Ascending aorta (tissue), 2 donors: ENCODE results near the gene IGLL1. TPM values are rescaled to one million over a fixed set of nuclear protein-coding genes. Genes with fewer than 3 reads are reported as not detected.
A peak's percentile ranks its signal among the peaks of the same experiment; 100 is the strongest.
"Not testable (repeated sequence)": the region's sequence is repeated elsewhere in the genome, so short reads cannot be mapped to it uniquely, and the experiment has no call there.

ENCODE experiments used
- DNase-seq, 2 donors: peaks; one replicate each; pipeline ENCODE4 v3.0.0-alpha.2; 2019; ENCODE audit warnings: low spot score in 2 of 2
- H3K27ac ChIP-seq, 2 donors: fragments of 200-600 bp; sonication (generic); one replicate each; pipeline ENCODE4 v1.5.1; 2016 to 2017; ENCODE audit warnings: mild to moderate bottlenecking in 1 of 2
- H3K27me3 ChIP-seq: fragments of 200-600 bp; sonication (generic); one replicate; pipeline ENCODE4 v1.5.1; 2017
- H3K36me3 ChIP-seq, 2 donors: fragments of 200-600 bp; sonication (generic); one replicate each; pipeline ENCODE4 v1.5.1; 2016
- H3K4me1 ChIP-seq, 2 donors: fragments of 200-600 bp; sonication (generic); one replicate each; pipeline ENCODE4 v1.5.1; 2016 to 2017; ENCODE audit warnings: mild to moderate bottlenecking in 1 of 2
- H3K4me3 ChIP-seq, 2 donors: fragments of 200-600 bp; sonication (generic); one replicate each; pipeline ENCODE4 v1.5.1; 2016 to 2017; ENCODE audit warnings: mild to moderate bottlenecking in 1 of 2
- H3K9me3 ChIP-seq, 2 donors: fragments of 200-600 bp; sonication (generic); one replicate each; pipeline ENCODE4 v1.5.1; 2016
- CTCF ChIP-seq, 3 experiments: fragments of 200-600 bp in 2 of 3; fragments of 450-650 bp in 1 of 3; sonication (generic) in 2 of 3; IDR thresholded peaks; one replicate each; pipeline ENCODE4 v1.5.1; 2016 to 2019; ENCODE audit warnings: antibody characterized with exemption in 3 of 3, mild to moderate bottlenecking in 1 of 3, moderate library complexity in 1 of 3
- intact Hi-C: fragments of 100-400 bp; cut with DNase I; formaldehyde crosslinking; loops from one replicate; pipeline ENCODE4 v1.15.1; 2023
- total RNA-seq: library from RNA; depleted of rRNA; stranded (reverse); fragments of >200 nt; gene quantifications from one replicate; pipeline ENCODE4 v1.1.0, GENCODE V29; 2016

Gene IGLL1
- total RNA-seq, 1 donor from 2014 or later, result not detected

- Histone ChIP-seq H3K27ac (no peak overlapping the region), H3K9me3 (no peaks in the 10 kb centered on the region), H3K4me3 (no peak overlapping the region), H3K4me1 (peaks cover 0 to 2% of the 10 kb centered on the region in 2 donors), H3K27me3 (no peaks in the 10 kb centered on the region), H3K36me3 (no peaks in the 10 kb centered on the region)
- no peak for TF ChIP-seq CTCF (IDR thresholded peaks at IDR 0.05)
- intact Hi-C loops, result no loop called here
- peak in 1 of 2 donors; percentile 22 for DNase-seq
These were observed 17.0 kb downstream of the IGLL1 start for GRCh38 chr22:23563111-23563510.

GRCh38 chr22:23562186-23562585 lies 17.9 kb downstream of the IGLL1 start:
- no peaks in the 10 kb centered on the region for H3K27me3 ChIP-seq
- no peaks in the 10 kb centered on the region for H3K36me3 ChIP-seq
- H3K4me1 ChIP-seq, result peaks cover 0 to 2% of the 10 kb centered on the region in 2 donors
- peak in 1 of 2 donors; percentile 44 for DNase-seq
- no peaks in the 10 kb centered on the region for H3K9me3 ChIP-seq
- no peak for TF ChIP-seq CTCF (IDR thresholded peaks at IDR 0.05)
- intact Hi-C loops, result no loop called here
- H3K27ac ChIP-seq, result no peak overlapping the region
- no peak overlapping the region for H3K4me3 ChIP-seq

GRCh38 chr22:23561025-23561510 lies 19.0 kb downstream of the IGLL1 start:
- H3K4me3 ChIP-seq, H3K36me3 ChIP-seq, H3K9me3 ChIP-seq, H3K4me1 ChIP-seq, H3K27ac ChIP-seq, H3K27me3 ChIP-seq, intact Hi-C loops: not testable (repeated sequence)
- peak in 1 of 2 donors; percentile 19 for DNase-seq

GRCh38 chr22:23560215-23560614 lies 19.9 kb downstream of the IGLL1 start:
- H3K36me3 ChIP-seq, DNase-seq, H3K27me3 ChIP-seq, H3K4me3 ChIP-seq, intact Hi-C loops, H3K4me1 ChIP-seq, H3K27ac ChIP-seq, H3K9me3 ChIP-seq: not testable (repeated sequence)

GRCh38 chr22:23557467-23557866 lies 22.6 kb downstream of the IGLL1 start:
- intact Hi-C loops, result no loop called here
- Histone ChIP-seq H3K36me3 (no peaks in the 10 kb centered on the region), H3K9me3 (no peaks in the 10 kb centered on the region), H3K27me3 (no peaks in the 10 kb centered on the region), H3K4me1 (no peaks in the 10 kb centered on the region), H3K27ac (no peak overlapping the region), H3K4me3 (no peak overlapping the region)
- DNase-seq, result no peak
- TF ChIP-seq CTCF (IDR thresholded peaks at IDR 0.05), result no peak

DNA sequence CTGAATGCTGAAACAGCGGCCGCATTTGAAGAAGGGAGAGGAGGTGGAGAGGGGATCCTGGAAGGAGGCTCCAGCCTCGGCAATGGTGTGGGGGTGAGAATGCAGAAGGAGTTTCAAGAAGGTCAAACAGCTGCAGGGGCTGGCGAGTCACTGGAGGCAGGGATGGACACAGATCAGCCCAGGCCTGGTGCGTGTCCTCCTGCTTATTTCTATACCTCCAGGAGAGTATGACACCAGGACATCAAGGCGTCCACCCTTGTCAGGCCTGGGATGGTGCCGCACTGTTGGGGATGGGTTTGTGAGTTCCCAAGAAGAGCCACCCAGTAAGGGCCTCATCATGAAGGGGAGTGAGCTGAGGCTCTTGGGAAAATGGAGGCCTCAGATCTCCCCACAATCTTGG lies 23.1 kb downstream of the IGLL1 start:
- Histone ChIP-seq H3K36me3 (no peaks in the 10 kb centered on the region), H3K4me3 (no peak overlapping the region), H3K9me3 (no peaks in the 10 kb centered on the region), H3K27ac (no peak overlapping the region), H3K27me3 (no peaks in the 10 kb centered on the region), H3K4me1 (no peaks in the 10 kb centered on the region)
- intact Hi-C loops, result no loop called here
- TF ChIP-seq CTCF (IDR thresholded peaks at IDR 0.05), result no peak
- no peak for DNase-seq

DNA sequence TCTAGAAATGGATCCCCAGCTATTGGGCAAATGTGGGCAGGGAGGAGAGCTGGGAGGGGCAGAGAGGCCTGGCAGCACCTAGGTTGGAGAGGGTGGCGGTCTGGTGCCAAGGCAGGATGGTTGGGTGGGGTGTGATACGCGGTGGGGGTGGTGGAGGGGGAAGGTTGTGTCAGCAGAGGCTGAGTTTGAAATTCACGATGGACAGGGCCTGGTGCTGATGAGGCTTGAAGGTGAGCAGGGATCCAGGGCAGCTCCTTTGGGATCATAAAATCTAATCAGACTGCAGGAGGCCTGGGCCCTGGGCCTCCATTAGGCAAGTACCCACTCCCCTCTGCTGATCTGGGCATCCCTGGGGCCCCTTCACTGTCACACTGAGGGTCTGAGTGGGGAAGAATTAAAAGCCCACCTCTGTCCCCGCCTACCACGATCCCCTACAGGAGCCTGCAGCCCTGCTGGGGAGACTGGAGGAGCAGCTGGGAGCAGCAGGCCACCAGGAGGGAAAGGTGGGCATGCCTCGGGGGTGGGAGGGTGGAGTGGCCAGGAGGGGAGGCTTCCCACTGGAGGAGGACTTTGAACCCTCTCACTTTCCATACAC lies 24.0 kb downstream of the IGLL1 start:
- H3K27ac ChIP-seq, result no peak overlapping the region
- no peaks in the 10 kb centered on the region for H3K4me1 ChIP-seq
- H3K4me3 ChIP-seq, result no peak overlapping the region
- no peaks in the 10 kb centered on the region for H3K9me3 ChIP-seq
- peak in 1 of 2 donors; percentile 24 for DNase-seq
- intact Hi-C loops, result no loop called here
- H3K36me3 ChIP-seq, result no peaks in the 10 kb centered on the region
- H3K27me3 ChIP-seq, result no peaks in the 10 kb centered on the region
- no peak for TF ChIP-seq CTCF (IDR thresholded peaks at IDR 0.05)
